ENCODE results near the gene L3MBTL4.

L3MBTL4 gene

GRCh38 chr18:6249170-6249569 is 165.5 kb downstream of the L3MBTL4 start:
- TF ChIP-seq CTCF (IDR thresholded peaks at IDR 0.05; ENCODE audit: borderline replicate concordance, insufficient read depth, low read depth, low read length), result no peak
- no peak overlapping the region for H3K4me3 ChIP-seq (ENCODE audit: low read depth, low read length)

GRCh38 chr18:6248017-6248416 is 166.7 kb downstream of the L3MBTL4 start:
- no peak for TF ChIP-seq CTCF (IDR thresholded peaks at IDR 0.05; ENCODE audit: borderline replicate concordance, insufficient read depth, low read depth, low read length)
- H3K4me3 ChIP-seq (ENCODE audit: low read depth, low read length), result no peak overlapping the region

GRCh38 chr18:6242004-6242403 is 172.7 kb downstream of the L3MBTL4 start:
- TF ChIP-seq CTCF (IDR thresholded peaks at IDR 0.05; ENCODE audit: borderline replicate concordance, insufficient read depth, low read depth, low read length), result no peak
- H3K4me3 ChIP-seq (ENCODE audit: low read depth, low read length), result no peak overlapping the region

- no peak overlapping the region for H3K4me3 ChIP-seq (ENCODE audit: low read depth, low read length)
- no peak for TF ChIP-seq CTCF (IDR thresholded peaks at IDR 0.05; ENCODE audit: borderline replicate concordance, insufficient read depth, low read depth, low read length)
Measured at GRCh38 chr18:6239716-6240115, 175.0 kb downstream of the L3MBTL4 start.

DNA sequence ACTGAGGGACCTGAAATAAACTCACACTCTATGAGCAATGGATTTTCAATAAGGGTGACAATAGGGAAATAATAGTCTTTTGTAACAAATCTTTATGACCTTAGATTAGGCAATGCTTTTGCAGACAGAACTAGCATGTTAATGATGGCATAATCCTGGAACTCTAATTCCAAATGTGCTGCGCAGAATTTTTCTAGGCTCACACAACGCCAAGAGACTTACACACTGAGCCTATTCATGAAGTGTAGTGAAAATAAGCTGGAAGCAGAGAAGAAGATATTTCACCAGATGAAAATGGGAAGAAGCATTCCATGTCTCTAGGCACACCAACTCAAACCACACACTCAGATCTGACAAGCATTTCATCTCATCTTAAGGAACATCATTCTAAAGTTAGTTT is 178.5 kb downstream of the L3MBTL4 start:
- no peak overlapping the region for H3K4me3 ChIP-seq (ENCODE audit: low read depth, low read length)
- no peak for TF ChIP-seq CTCF (IDR thresholded peaks at IDR 0.05; ENCODE audit: borderline replicate concordance, insufficient read depth, low read depth, low read length)

DNA sequence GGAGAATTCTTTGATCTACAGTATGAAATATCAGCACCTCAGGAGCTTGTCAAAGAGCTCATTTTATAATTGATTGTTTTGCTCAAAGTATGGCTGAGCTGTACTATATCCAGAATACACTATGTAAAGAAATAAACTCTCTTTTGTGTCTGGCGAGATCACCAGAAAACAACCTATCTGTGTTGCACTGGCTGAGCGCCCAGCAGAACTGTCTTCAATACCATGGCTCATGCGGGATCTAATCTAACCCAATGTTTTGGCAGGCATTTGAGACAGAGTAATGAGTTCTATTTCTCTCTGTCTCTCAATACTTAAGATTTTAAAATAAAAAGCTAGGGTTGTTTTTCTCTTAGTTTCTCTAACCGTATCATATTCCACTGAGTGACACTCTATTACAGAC is 192.4 kb downstream of the L3MBTL4 start:
- H3K4me3 ChIP-seq (ENCODE audit: low read depth, low read length), result no peak overlapping the region
- TF ChIP-seq CTCF (IDR thresholded peaks at IDR 0.05; ENCODE audit: borderline replicate concordance, insufficient read depth, low read depth, low read length), result no peak

GRCh38 chr18:6221602-6222014 is 193.1 kb downstream of the L3MBTL4 start:
- H3K4me3 ChIP-seq (ENCODE audit: low read depth, low read length), result no peak overlapping the region
- TF ChIP-seq CTCF (IDR thresholded peaks at IDR 0.05; ENCODE audit: borderline replicate concordance, insufficient read depth, low read depth, low read length), result no peak
